Measurements from ENCODE around the gene UBE2F.
"Not testable (repeated sequence)": the region's sequence is repeated elsewhere in the genome, so short reads cannot be mapped to it uniquely, and the experiment has no call there.

UBE2F gene

GRCh38 chr2:237956402-237956736, 10.4 kb upstream of the UBE2F start:
- TF ChIP-seq CTCF (IDR thresholded peaks at IDR 0.05; ENCODE audit: insufficient read depth, low read depth, low read length, missing control alignments), result no peak
- no peak overlapping the region for H3K4me3 ChIP-seq (ENCODE audit: low read length)
- DNase-seq (ENCODE audit: low read depth), result no peak

GRCh38 chr2:237961637-237962036, 5.2 kb upstream of the UBE2F start:
- H3K4me3 ChIP-seq (ENCODE audit: low read length), result no peak overlapping the region
- no peak for DNase-seq (ENCODE audit: low read depth)
- no peak for TF ChIP-seq CTCF (IDR thresholded peaks at IDR 0.05; ENCODE audit: insufficient read depth, low read depth, low read length, missing control alignments)

GRCh38 chr2:237962432-237963084, 4.3 kb upstream of the UBE2F start:
- no peak for TF ChIP-seq CTCF (IDR thresholded peaks at IDR 0.05; ENCODE audit: insufficient read depth, low read depth, low read length, missing control alignments)
- DNase-seq (ENCODE audit: low read depth), result peak; percentile 40

GRCh38 chr2:237963490-237963991, 3.3 kb upstream of the UBE2F start:
- DNase-seq (ENCODE audit: low read depth); H3K4me3 ChIP-seq (ENCODE audit: low read length): not testable (repeated sequence)

More at GRCh38 chr2:237962432-237963084, 4.3 kb upstream of the UBE2F start:
- no peak overlapping the region for H3K4me3 ChIP-seq (ENCODE audit: low read length)

- no peak overlapping the region for H3K4me3 ChIP-seq (ENCODE audit: low read length)
- no peak for DNase-seq (ENCODE audit: low read depth)
- TF ChIP-seq CTCF (IDR thresholded peaks at IDR 0.05; ENCODE audit: insufficient read depth, low read depth, low read length, missing control alignments), result no peak
Measured at GRCh38 chr2:237964194-237964577, 2.6 kb upstream of the UBE2F start.

GRCh38 chr2:237964578-237965404, 2.0 kb upstream of the UBE2F start:
- no peak for TF ChIP-seq CTCF (IDR thresholded peaks at IDR 0.05; ENCODE audit: insufficient read depth, low read depth, low read length, missing control alignments)
- H3K4me3 ChIP-seq (ENCODE audit: low read length), result no peak overlapping the region
- DNase-seq (ENCODE audit: low read depth), result peak; percentile 70

GRCh38 chr2:237965844-237966243, 970 bp upstream of the UBE2F start:
- not testable (repeated sequence) for H3K4me3 ChIP-seq (ENCODE audit: low read length); DNase-seq (ENCODE audit: low read depth)

GRCh38 chr2:237966250-237966564, 607 bp upstream of the UBE2F start:
- DNase-seq (ENCODE audit: low read depth), result no peak
- TF ChIP-seq CTCF (IDR thresholded peaks at IDR 0.05; ENCODE audit: insufficient read depth, low read depth, low read length, missing control alignments), result no peak
- peak overlapping the region; percentile 70 for H3K4me3 ChIP-seq (ENCODE audit: low read length)

Data from epithelial cell of esophagus (primary cell).